Anterior cingulate cortex (tissue), 58 donors: Measurements from ENCODE around the gene ZNF445.
"Not testable (repeated sequence)": the region's sequence is repeated elsewhere in the genome, so short reads cannot be mapped to it uniquely, and the experiment has no call there.

Experiments used
- DNase-seq, 58 donors: peaks; one replicate each; lab custom pipeline; 2025; lab: John Stamatoyannopoulos, UW

Gene ZNF445

GRCh38 chr3:44411031-44411645 is 66.3 kb downstream of the ZNF445 start:
- DNase-seq = no peak

- DNase-seq = no peak
Measured at GRCh38 chr3:44409640-44410410, 67.6 kb downstream of the ZNF445 start.

- no peak for DNase-seq
Measured at GRCh38 chr3:44402548-44402947, 74.9 kb downstream of the ZNF445 start.

GRCh38 chr3:44400771-44401170 is 76.7 kb downstream of the ZNF445 start:
- DNase-seq = no peak

- no peak for DNase-seq
Measured at GRCh38 chr3:44398853-44399252, 78.6 kb downstream of the ZNF445 start.

GRCh38 chr3:44398271-44398670 is 79.2 kb downstream of the ZNF445 start:
- DNase-seq = not testable (repeated sequence)

GRCh38 chr3:44396200-44397171 is 81.0 kb downstream of the ZNF445 start:
- DNase-seq = no peak

- DNase-seq = no peak
Measured at GRCh38 chr3:44395714-44396113, 81.8 kb downstream of the ZNF445 start.

GRCh38 chr3:44392489-44392888 is 85.0 kb downstream of the ZNF445 start:
- no peak for DNase-seq

GRCh38 chr3:44387404-44387803 is 90.1 kb downstream of the ZNF445 start:
- DNase-seq = no peak
